Measurements from ENCODE around the gene TAF11L2. TPM values are rescaled to one million over a fixed set of nuclear protein-coding genes. Genes with fewer than 3 reads are reported as not detected.

Gene TAF11L2
- total RNA-seq: not detected in 2 replicates

GRCh38 chr5:17497931-17498330 lies at the start of gene TAF11L2:
TSS of gene TAF11L2 (plus strand) at chr5:17498231.

GRCh38 chr5:17518067-17518466 lies 20.0 kb downstream of the TAF11L2 start, which contains the start of gene TAF11L3:
TSS of gene TAF11L3 (plus strand) at chr5:17518367.

GRCh38 chr5:17521501-17521900 lies 23.5 kb downstream of the TAF11L2 start, which contains the start of gene TAF11L4:
TSS of gene TAF11L4 (plus strand) at chr5:17521801.

GRCh38 chr5:17524935-17525334 lies 26.9 kb downstream of the TAF11L2 start, which contains the start of gene TAF11L5:
TSS of gene TAF11L5 (plus strand) at chr5:17525235.

GRCh38 chr5:17528369-17528768 lies 30.3 kb downstream of the TAF11L2 start, which contains the start of gene TAF11L6:
TSS of gene TAF11L6 (plus strand) at chr5:17528669.

Other genes with a start within 250 kb of the TAF11L2 start
- not detected in 2 replicates for gene TAF11L3, start 20.1 kb downstream of the TAF11L2 start, total RNA-seq
- gene TAF11L4, start 23.6 kb downstream of the TAF11L2 start, total RNA-seq: not detected in 2 replicates
- gene TAF11L5, start 27.0 kb downstream of the TAF11L2 start, total RNA-seq: not detected in 2 replicates
- gene TAF11L6, start 30.4 kb downstream of the TAF11L2 start, total RNA-seq: not detected in 2 replicates
- not detected in 2 replicates for gene TAF11L7, start 87.5 kb downstream of the TAF11L2 start, total RNA-seq
- not detected in 2 replicates for gene TAF11L8, start 92.7 kb downstream of the TAF11L2 start, total RNA-seq
- not detected in 2 replicates for gene TAF11L9, start 96.2 kb downstream of the TAF11L2 start, total RNA-seq
- not detected in 2 replicates for gene TAF11L10, start 99.6 kb downstream of the TAF11L2 start, total RNA-seq
- not detected in 2 replicates for gene TAF11L11, start 106.0 kb downstream of the TAF11L2 start, total RNA-seq
- not detected in 2 replicates for gene TAF11L12, start 112.2 kb downstream of the TAF11L2 start, total RNA-seq
- gene TAF11L13, start 133.9 kb downstream of the TAF11L2 start, total RNA-seq: not detected in 2 replicates
- gene TAF11L14, start 136.2 kb downstream of the TAF11L2 start, total RNA-seq: not detected in 2 replicates